ENCODE measurements around the gene RAB40C. TPM values are rescaled to one million over a fixed set of nuclear protein-coding genes. Genes with fewer than 3 reads are reported as not detected.

Gene RAB40C
- total RNA-seq, 4 donors from 2014 or later = 17.7 to 28.3 (median 22.1) TPM

DNA sequence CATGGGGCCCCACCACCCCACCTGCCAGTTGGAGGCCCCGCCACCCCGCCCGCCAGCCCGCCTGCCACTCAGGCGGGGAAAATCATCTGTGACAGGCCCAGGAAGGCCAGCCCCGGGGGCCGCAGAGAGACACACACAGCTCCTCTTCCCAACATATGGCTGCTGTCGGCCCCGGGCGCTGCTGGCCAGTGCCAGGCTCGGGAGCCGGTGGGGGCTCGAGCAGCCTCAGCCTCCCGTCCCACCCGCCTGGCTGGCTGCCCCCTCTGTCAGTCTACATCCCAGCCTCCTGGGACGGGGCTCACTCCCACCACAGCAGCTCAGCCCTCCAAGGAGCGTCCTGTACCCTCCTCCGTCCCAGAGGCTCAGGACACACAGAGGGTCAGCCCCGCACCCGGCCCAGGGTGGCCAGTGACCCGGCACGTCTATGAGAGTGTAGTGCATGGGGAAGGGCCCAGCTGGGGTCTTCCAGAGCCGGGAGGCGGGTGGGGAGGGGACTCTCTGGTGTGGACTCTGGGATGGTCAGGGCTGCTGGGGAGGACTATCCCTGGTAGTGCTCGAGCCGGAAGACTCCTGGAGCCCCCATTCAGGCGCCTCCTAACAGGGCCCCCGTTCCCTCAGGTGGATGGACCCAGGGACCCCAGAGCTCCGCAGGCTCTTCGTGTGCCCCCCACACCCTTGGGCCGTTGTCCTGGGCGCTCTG, 33.2 kb upstream of the RAB40C start:
- WGBS, 2 donors (ENCODE audit: low coverage in 1 of 2) = 92% methylated on average over 2 of the region's 32 CpGs; no CpG with 5 or more reads in 1 of the 2 donors
- TF ChIP-seq CTCF (IDR thresholded peaks at IDR 0.05) (no peak), POLR2AphosphoS5 (IDR thresholded peaks at IDR 0.05) (no peak), EP300 (IDR thresholded peaks at IDR 0.05) (no peak), POLR2A (IDR thresholded peaks at IDR 0.05) (no peak)

GRCh38 chr16:557463-558297, 32.2 kb upstream of the RAB40C start:
- no peak overlapping the region for H3K27ac ChIP-seq
- peaks cover 0 to 15% of the 10 kb centered on the region in 2 donors for H3K36me3 ChIP-seq
- no peak overlapping the region for H3K4me3 ChIP-seq
- peaks cover 0 to 23% (median 5%) of the 10 kb centered on the region in 3 donors for H3K4me1 ChIP-seq
- H3K9me3 ChIP-seq = no peaks in the 10 kb centered on the region
- TF ChIP-seq EP300 (IDR thresholded peaks at IDR 0.05) = no peak
- TF ChIP-seq POLR2A (IDR thresholded peaks at IDR 0.05) = no peak
- no peak for TF ChIP-seq POLR2AphosphoS5 (IDR thresholded peaks at IDR 0.05)
- TF ChIP-seq CTCF (IDR thresholded peaks at IDR 0.05) = no peak
- peaks cover 48% of the 10 kb centered on the region for H3K27me3 ChIP-seq
- no peak for ATAC-seq
- 60% methylated on average over 3 of the region's 23 CpGs; no CpG with 5 or more reads in 1 of the 2 donors for WGBS, 2 donors (ENCODE audit: low coverage in 1 of 2)

More for the DNA sequence above, 33.2 kb upstream of the RAB40C start:
- H3K36me3 ChIP-seq = peaks cover 0 to 26% of the 10 kb centered on the region in 2 donors
- no peak for ATAC-seq
- H3K27ac ChIP-seq = no peak overlapping the region
- peaks cover 0 to 23% (median 5%) of the 10 kb centered on the region in 3 donors for H3K4me1 ChIP-seq
- H3K4me3 ChIP-seq = no peak overlapping the region
- H3K9me3 ChIP-seq = no peaks in the 10 kb centered on the region
- peaks cover 41% of the 10 kb centered on the region for H3K27me3 ChIP-seq

- WGBS, 2 donors (ENCODE audit: low coverage in 1 of 2) = 40% methylated on average over 4 of the region's 22 CpGs; no CpG with 5 or more reads in 1 of the 2 donors
These were observed 31.4 kb upstream of the RAB40C start for GRCh38 chr16:558298-559020.

DNA sequence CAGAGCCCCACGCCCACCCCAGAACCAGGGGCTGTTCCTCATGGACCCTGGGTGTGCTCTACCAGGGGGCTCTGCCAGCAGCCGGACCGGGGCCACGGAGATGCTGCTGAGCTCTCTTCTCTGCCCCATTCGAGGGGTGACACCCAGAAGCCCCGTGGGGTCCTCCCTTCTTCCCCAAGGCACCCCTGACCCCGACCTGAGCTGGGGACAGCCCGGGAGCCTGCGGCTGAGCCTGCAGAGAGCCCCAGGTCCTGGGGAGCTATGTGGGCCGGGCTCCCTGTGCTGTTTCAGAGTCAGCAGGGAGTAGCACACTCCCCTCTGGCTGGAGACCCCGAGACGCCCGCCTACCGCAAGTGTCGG, 30.9 kb upstream of the RAB40C start:
- Histone ChIP-seq H3K27ac (no peak overlapping the region), H3K4me3 (no peak overlapping the region), H3K36me3 (peaks cover 0 to 2% of the 10 kb centered on the region in 2 donors), H3K9me3 (no peaks in the 10 kb centered on the region), H3K4me1 (peaks cover 0 to 23% (median 5%) of the 10 kb centered on the region in 3 donors), H3K27me3 (peaks cover 61% of the 10 kb centered on the region)
- no peak for ATAC-seq
- no CpG with 5 or more reads among the region's 15 CpGs for WGBS, 2 donors (ENCODE audit: low coverage in 1 of 2)
- TF ChIP-seq POLR2AphosphoS5 (IDR thresholded peaks at IDR 0.05) = no peak
- no peak for TF ChIP-seq EP300 (IDR thresholded peaks at IDR 0.05)
- no peak for TF ChIP-seq CTCF (IDR thresholded peaks at IDR 0.05)
- TF ChIP-seq POLR2A (IDR thresholded peaks at IDR 0.05) = no peak

More at GRCh38 chr16:558298-559020, 31.4 kb upstream of the RAB40C start:
- peaks cover 0 to 7% of the 10 kb centered on the region in 2 donors for H3K36me3 ChIP-seq
- H3K9me3 ChIP-seq = no peaks in the 10 kb centered on the region
- H3K4me3 ChIP-seq = no peak overlapping the region
- no peak overlapping the region for H3K27ac ChIP-seq
- H3K27me3 ChIP-seq = peaks cover 56% of the 10 kb centered on the region
- no peak for TF ChIP-seq POLR2AphosphoS5 (IDR thresholded peaks at IDR 0.05)
- no peak for TF ChIP-seq POLR2A (IDR thresholded peaks at IDR 0.05)
- TF ChIP-seq EP300 (IDR thresholded peaks at IDR 0.05) = no peak
- TF ChIP-seq CTCF (IDR thresholded peaks at IDR 0.05) = no peak
- H3K4me1 ChIP-seq = peaks cover 0 to 23% (median 5%) of the 10 kb centered on the region in 3 donors
- ATAC-seq = no peak
